Measurements from ENCODE around the gene SELENOF. TPM values are rescaled to one million over a fixed set of nuclear protein-coding genes. Genes with fewer than 3 reads are reported as not detected.

SELENOF gene
- total and polyA plus RNA-seq, 10 of the 15 experiments (the other 5 are each of a cell fraction or from before 2014, with no cell fraction given) = 98.7 to 254 (median 172) TPM

DNA sequence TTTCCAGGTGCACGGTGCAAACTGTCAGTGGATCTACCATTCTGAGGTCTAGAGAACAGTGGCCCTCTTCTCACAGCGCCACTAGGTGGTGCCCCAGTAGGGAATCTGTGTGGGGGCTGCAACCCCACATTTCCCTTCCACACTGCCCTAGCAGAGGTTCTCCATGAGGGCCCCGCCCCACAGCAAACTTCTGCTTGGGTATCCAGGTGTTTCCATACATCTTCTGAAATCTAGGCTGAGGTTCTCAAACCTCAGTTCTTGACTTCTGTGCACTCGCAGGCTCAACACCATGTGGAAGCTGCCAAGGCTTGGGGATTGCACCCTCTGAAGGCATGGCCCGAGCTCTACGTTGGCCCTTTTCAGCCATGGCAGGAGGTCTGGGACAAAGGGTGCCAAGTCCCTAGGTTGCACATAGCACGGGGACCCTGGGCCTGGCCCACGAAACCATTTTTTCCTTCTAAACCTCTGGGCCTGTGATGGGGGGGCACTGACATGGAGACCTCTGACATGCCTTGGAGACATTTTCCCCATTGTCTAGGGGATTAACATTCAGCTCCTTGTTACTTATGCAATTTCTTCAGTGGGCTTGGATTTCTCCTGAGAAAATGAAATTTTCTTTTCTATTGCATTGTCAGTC is 10.5 kb upstream of the SELENOF start:
- ATAC-seq (no peak), FAIRE-seq (no peak), DNase-seq (ENCODE audit: low read depth, low spot score) (no peak)
- Histone ChIP-seq H4K20me1 (ENCODE audit: control insufficient read depth, insufficient read depth) (no peaks in the 10 kb centered on the region), H3K4me1 (ENCODE audit: control insufficient read depth, insufficient read depth, low read length) (no peaks in the 10 kb centered on the region), H3K4me2 (ENCODE audit: control insufficient read depth, insufficient read depth) (no peak overlapping the region), H2AFZ (ENCODE audit: control insufficient read depth, low read depth, low read length) (no peak overlapping the region), H3K27me3 (replicated peaks in 1 of 2; ENCODE audit: control insufficient read depth in 2 of 2, insufficient read depth in 2 of 2, low read length in 1 of 2) (no peaks in the 10 kb centered on the region), H3K9ac (ENCODE audit: control insufficient read depth, insufficient read depth, low read length) (no peak overlapping the region), H3K36me3 (ENCODE audit: control insufficient read depth in 2 of 2, insufficient read depth in 2 of 2, low read length in 1 of 2) (no peaks in the 10 kb centered on the region; a peak in 1 of 4 replicates), H3K79me2 (ENCODE audit: control insufficient read depth, insufficient read depth, low read length) (peaks cover 64% of the 10 kb centered on the region), H3K9me3 (replicated peaks; ENCODE audit: control insufficient read depth, insufficient read depth, low read length) (peaks cover 31% of the 10 kb centered on the region), H3K4me3 (no peak overlapping the region), H3K27ac (ENCODE audit: control insufficient read depth, insufficient read depth) (no peak overlapping the region)
- 96% methylated on average over 8 of the region's 8 CpGs for WGBS (ENCODE audit: insufficient coverage, insufficient replicate concordance, low lambda C conversion rate, missing lambda C conversion rate)
- intact Hi-C loops (cut with micrococcal nuclease; ENCODE audit: unreplicated experiment) = no loop called here
- ChIA-PET POLR2A (no interaction called here), CTCF (no interaction called here), SMC1A (ENCODE audit: uncharacterized antibody, unreplicated experiment) (no interaction called here), RAD21 (ENCODE audit: unreplicated experiment) (no interaction called here)
- in situ Hi-C loops (cut with MboI) = loop anchor here (25.0 kb wide), 2 partner anchors 1763 to 1937 kb away; partner anchors contain the start of genes MCOLN2 and PKN2
- TF ChIP-seq ZNF592 (IDR thresholded peaks at IDR 0.05) = no peak
- no peak for TF ChIP-seq HSF1 (IDR thresholded peaks at IDR 0.05; ENCODE audit: low read depth, low read length)
- no peak for TF ChIP-seq CBX3 (IDR thresholded peaks at IDR 0.05; ENCODE audit: borderline replicate concordance, low read depth)
- 0 out of 2 replicates have a peak, but pooled peaks have one; percentile 23 for TF ChIP-seq CBX5 (IDR thresholded peaks at IDR 0.05; ENCODE audit: low read depth)
- no peak for TF ChIP-seq YBX1 (IDR thresholded peaks at IDR 0.05)
- BruUV-seq (replicated peaks) = no TSS peak
